Upper lobe of right lung (tissue), 1 donor: ENCODE measurements around the gene EXOC4. TPM values are rescaled to one million over a fixed set of nuclear protein-coding genes. Genes with fewer than 3 reads are reported as not detected.

ENCODE experiments used
- ATAC-seq: fragments of 200-7000 bp; cut with Tn5 transposase; one replicate; pipeline ENCODE4 v1.9.1; 2020; ENCODE audit warnings: mild to moderate bottlenecking, moderate library complexity
- DNase-seq: peaks from one replicate; pipeline ENCODE4 v3.0.0-alpha.2; 2020
- H3K27ac ChIP-seq: fragments of 200-600 bp; one replicate; pipeline ENCODE4 v1.8.0; 2022
- H3K27me3 ChIP-seq: fragments of 200-600 bp; one replicate; pipeline ENCODE4 v1.8.0; 2022; ENCODE audit warnings: mild to moderate bottlenecking
- H3K36me3 ChIP-seq: fragments of 200-600 bp; one replicate; pipeline ENCODE4 v1.8.0; 2022
- H3K4me1 ChIP-seq: fragments of 200-600 bp; one replicate; pipeline ENCODE4 v1.8.0; 2022
- H3K4me3 ChIP-seq: fragments of 200-600 bp; one replicate; pipeline ENCODE4 v1.8.0; 2022; ENCODE audit warnings: mild to moderate bottlenecking
- H3K9me3 ChIP-seq: fragments of 200-600 bp; one replicate; pipeline ENCODE4 v1.8.0; 2022
- intact Hi-C: fragments of 100-400 bp; cut with DNase I; formaldehyde crosslinking; loops from one replicate; pipeline ENCODE4 v1.11.0; 2022
- total RNA-seq: library from RNA; stranded (reverse); fragmentation: NEBNext Ultra II Directional; extraction: Animal tissue kit (Norgen Biotek cat#: 25700); gene quantifications from one replicate; pipeline ENCODE4 v1.2.1, GENCODE V29; 2021
- TF ChIP-seq, protein P1 (sequence below): fragments of 200-600 bp; IDR thresholded peaks from one replicate; pipeline ENCODE4 v1.8.0; 2022; ENCODE audit warnings: antibody characterized with exemption
- donor health status: DM: no; HTN: yes; CAD: no; lungs with severe emphysema.

The EXOC4 gene
- total RNA-seq, 1 donor from 2014 or later: 73.5 TPM

DNA sequence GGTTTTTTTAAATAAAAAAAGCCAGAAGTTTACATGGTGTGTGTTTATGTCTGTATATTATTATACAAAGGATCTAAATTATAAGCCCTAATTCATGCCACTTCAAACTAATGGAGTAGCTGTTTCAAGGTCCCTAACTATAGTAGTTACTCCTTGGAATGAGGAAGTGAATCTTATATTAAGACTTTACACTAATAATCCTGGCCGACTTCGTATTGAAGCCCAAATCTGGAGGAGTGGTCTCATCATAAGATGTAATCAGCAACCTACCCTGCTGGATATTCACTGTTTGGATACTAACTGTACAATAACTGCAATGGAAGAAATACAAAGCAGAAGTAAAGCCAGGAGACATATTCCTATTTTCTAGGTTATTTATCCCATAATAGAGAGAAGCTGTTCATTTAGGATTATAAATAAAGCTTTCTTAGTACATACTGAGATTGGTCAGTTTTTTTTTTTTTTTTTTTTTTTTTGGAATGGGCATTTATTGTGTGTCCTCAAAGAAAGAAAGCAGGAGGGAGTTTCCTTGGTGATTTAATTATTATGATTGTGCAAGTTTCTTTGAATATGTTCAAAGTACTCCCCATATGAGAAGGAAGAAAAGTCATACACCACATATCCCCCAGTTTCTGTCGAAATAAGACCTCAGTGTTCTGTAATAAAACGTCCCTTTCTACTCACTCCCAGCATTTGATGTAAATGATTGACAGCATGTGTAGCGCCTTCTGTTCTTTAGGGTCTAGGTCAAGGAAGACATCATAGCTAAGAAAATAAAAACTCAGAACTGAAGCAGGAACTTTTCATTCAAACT is 397.8 kb downstream of the EXOC4 start:
- H3K4me1 ChIP-seq: no peaks in the 10 kb centered on the region
- TF ChIP-seq, protein P1, sequence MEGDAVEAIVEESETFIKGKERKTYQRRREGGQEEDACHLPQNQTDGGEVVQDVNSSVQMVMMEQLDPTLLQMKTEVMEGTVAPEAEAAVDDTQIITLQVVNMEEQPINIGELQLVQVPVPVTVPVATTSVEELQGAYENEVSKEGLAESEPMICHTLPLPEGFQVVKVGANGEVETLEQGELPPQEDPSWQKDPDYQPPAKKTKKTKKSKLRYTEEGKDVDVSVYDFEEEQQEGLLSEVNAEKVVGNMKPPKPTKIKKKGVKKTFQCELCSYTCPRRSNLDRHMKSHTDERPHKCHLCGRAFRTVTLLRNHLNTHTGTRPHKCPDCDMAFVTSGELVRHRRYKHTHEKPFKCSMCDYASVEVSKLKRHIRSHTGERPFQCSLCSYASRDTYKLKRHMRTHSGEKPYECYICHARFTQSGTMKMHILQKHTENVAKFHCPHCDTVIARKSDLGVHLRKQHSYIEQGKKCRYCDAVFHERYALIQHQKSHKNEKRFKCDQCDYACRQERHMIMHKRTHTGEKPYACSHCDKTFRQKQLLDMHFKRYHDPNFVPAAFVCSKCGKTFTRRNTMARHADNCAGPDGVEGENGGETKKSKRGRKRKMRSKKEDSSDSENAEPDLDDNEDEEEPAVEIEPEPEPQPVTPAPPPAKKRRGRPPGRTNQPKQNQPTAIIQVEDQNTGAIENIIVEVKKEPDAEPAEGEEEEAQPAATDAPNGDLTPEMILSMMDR: no peak
- ATAC-seq (peak; percentile 59), DNase-seq (no peak)
- no peaks in the 10 kb centered on the region for H3K27me3 ChIP-seq
- H3K4me3 ChIP-seq: no peak overlapping the region
- no peaks in the 10 kb centered on the region for H3K9me3 ChIP-seq
- H3K27ac ChIP-seq: no peak overlapping the region
- H3K36me3 ChIP-seq: no peaks in the 10 kb centered on the region
- intact Hi-C loops: no loop called here

DNA sequence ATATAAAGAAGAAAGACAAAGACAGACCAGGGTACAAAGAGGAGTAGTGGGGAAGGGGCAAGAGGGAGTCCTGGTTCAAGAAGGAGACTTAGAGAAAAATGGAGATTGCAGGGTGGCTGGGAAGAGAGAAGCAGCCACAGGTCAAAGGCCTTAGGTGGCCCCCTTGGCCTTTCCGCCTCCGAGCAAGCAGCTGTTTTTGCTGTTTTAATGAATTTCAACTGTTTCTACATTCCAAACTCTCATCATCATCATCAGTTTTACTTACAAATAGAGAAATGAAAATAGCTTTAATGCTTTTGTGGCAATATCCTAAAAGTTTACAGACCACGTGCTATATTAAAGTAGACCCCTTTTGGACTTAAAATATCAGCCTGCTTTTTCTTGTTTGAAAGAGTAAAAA is 399.7 kb downstream of the EXOC4 start:
- DNase-seq (no peak), ATAC-seq (no peak)
- H3K36me3 ChIP-seq: no peaks in the 10 kb centered on the region
- H3K9me3 ChIP-seq: no peaks in the 10 kb centered on the region
- H3K27me3 ChIP-seq: no peaks in the 10 kb centered on the region
- TF ChIP-seq, protein P1: no peak
- H3K4me3 ChIP-seq: no peak overlapping the region
- intact Hi-C loops: no loop called here
- no peaks in the 10 kb centered on the region for H3K4me1 ChIP-seq
- H3K27ac ChIP-seq: no peak overlapping the region

DNA sequence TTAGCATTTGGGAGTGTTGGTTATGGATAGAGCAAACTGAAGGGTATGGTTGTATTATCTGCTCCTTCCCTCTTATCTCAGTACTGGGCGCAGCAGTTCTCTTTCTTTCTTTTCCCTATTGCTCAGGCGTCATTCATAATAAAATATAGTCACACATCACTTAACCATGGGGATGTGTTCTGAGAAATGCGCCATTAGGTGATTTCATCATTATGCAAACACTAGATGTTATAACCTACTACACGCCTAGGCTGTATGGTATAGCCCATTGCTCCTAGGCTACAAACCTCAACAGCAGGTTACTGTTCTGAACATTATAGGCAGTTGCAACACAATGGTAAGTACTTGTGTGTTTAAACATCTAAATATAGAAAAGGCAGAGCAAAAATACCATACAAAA is 401.7 kb downstream of the EXOC4 start:
- TF ChIP-seq, protein P1: no peak
- DNase-seq (no peak), ATAC-seq (no peak)
- Histone ChIP-seq H3K4me3 (no peak overlapping the region), H3K9me3 (no peaks in the 10 kb centered on the region), H3K4me1 (no peaks in the 10 kb centered on the region), H3K27ac (no peak overlapping the region), H3K27me3 (no peaks in the 10 kb centered on the region), H3K36me3 (no peaks in the 10 kb centered on the region)
- intact Hi-C loops: no loop called here

DNA sequence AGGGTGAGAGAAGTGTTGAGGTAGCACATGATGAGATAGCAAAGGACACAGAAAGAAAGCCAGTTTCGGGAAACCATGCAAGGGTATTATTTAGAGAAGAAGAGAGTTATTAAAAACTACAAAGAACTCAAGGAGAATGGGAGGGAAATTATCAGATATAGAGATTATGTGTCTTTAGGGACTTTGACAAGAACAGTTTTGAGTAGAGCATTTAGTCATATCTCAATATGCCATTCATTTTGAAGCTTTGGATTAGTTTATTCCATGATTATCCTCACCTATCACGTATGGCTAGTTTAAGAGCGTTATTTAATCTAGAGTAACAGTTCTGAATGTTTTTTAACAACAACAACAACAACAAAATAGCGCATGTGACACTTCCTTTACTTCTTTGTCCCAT is 409.4 kb downstream of the EXOC4 start:
- no peak overlapping the region for H3K27ac ChIP-seq
- intact Hi-C loops: no loop called here
- no peak for ATAC-seq
- TF ChIP-seq, protein P1: no peak
- no peak overlapping the region for H3K4me3 ChIP-seq
- DNase-seq: no peak
- no peaks in the 10 kb centered on the region for H3K27me3 ChIP-seq
- H3K36me3 ChIP-seq: no peaks in the 10 kb centered on the region
- no peaks in the 10 kb centered on the region for H3K9me3 ChIP-seq
- no peaks in the 10 kb centered on the region for H3K4me1 ChIP-seq

DNA sequence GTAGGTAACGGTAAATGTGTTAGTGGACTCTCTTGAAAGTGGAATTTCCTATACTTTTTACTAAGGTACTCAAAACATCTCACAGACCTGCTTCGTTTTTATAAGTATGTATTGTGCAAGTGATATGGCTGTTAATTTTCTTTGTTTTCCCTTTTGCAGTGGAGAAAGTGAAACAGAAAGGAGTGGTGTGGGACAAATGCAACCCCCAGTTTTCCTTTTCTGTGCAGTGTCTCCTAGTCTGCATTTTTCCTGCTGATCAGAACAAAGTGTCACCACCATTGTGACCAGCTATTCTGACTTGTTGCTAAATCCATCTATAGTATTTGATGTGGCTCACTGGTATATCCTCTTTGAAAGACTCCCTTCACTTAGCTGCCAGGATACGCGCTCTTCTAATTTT is 410.0 kb downstream of the EXOC4 start:
- no peaks in the 10 kb centered on the region for H3K36me3 ChIP-seq
- H3K4me1 ChIP-seq: no peaks in the 10 kb centered on the region
- intact Hi-C loops: no loop called here
- H3K9me3 ChIP-seq: no peaks in the 10 kb centered on the region
- ATAC-seq (no peak), DNase-seq (no peak)
- TF ChIP-seq, protein P1: no peak
- no peaks in the 10 kb centered on the region for H3K27me3 ChIP-seq
- no peak overlapping the region for H3K27ac ChIP-seq
- no peak overlapping the region for H3K4me3 ChIP-seq
